GM21717 (cell line): ENCODE measurements around the gene CGNL1.

Experiments
- ATAC-seq: cut with Tn5 transposase; IDR thresholded peaks from one replicate; pipeline ENCODE4 v1.9.1; 2021; ENCODE audit warnings: mild to moderate bottlenecking, moderate library complexity; ENCODE audit not compliant: unreplicated experiment

The CGNL1 gene

GRCh38 chr15:57559875-57560274, 183.6 kb downstream of the CGNL1 start:
- no peak for ATAC-seq

- ATAC-seq: peak; percentile 76
Observed at GRCh38 chr15:57561041-57561711, 184.9 kb downstream of the CGNL1 start.

GRCh38 chr15:57562196-57562769, 186.0 kb downstream of the CGNL1 start:
- no peak for ATAC-seq

DNA sequence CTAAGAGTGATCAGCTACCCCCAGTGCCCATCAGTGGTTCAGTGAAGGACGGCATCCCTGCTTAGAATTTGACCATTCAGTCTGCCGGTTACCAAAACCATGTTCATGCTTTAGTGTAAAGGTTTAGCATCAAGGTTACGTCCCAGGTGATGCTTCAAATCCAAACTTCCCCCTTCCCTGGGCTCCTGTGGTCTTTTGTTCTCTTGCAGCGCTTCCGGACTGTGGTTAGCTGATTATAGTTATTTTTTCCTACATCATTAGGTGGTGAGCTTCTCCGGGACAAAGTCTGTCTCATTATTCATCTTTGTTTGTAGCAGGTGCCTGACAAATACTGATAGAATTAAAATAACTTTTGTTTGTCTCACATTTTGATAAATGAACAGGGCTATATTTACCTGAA, 187.1 kb downstream of the CGNL1 start:
- ATAC-seq: no peak

- no peak for ATAC-seq
Observed at GRCh38 chr15:57565311-57565710, 189.0 kb downstream of the CGNL1 start.

DNA sequence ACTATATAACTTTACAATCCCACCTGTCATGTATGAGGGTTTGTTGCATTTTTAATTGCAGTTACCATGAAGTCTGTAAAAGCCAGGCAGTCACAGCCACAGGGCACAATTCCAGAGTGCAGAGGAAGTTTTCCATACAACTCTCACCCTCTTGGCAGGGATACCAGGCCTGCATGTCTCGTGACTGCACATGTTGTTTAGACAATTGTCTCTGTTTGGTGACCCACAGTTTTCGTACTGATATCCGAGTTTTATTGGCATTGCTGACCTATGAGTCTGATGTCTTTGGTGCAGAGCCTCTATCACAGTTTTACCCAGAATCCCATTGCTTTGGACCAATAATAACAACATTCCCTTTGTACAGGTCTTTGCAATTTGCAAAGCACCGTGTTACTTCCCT, 190.5 kb downstream of the CGNL1 start:
- ATAC-seq: no peak

- ATAC-seq: no peak
Observed at GRCh38 chr15:57567891-57568290, 191.6 kb downstream of the CGNL1 start.

DNA sequence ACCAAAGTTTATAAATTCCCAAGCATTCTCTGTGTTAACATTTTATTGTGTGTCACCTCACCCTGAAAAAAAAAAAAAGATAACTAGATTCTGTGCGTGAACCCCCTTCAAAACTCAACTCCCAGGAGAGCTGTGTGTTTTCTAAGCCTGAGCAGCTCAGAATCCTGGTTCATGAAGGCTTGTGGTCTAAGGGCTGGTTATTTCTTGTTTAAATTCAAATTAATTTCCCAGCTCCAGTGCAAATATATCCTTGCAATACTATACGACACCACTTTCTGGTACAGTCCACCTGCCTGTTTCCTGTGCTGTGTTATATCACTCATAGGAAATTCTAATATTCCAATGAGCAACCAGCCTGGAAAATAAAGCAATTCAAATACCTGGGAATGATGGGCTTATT, 192.0 kb downstream of the CGNL1 start:
- no peak for ATAC-seq

DNA sequence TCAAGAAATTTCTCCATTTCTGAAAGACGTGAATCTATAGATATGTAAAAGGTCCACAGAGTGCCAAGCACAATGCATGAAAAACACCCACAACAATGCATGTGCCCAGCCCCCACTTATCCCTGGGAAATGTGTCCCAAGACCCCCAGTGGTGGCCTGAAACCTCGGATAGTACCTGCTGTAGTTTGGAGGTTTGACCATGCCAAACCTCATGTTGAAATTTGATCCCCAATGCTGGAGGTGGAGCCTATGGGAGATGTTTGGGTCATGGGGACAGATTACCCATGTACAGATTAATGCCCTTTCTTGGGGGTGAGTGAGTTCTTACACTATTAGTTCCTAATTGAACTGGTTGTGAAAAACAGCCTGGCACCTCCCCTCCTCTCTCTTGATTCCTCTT, 194.0 kb downstream of the CGNL1 start:
- no peak for ATAC-seq

GRCh38 chr15:57570994-57571393, 194.7 kb downstream of the CGNL1 start:
- ATAC-seq: no peak

GRCh38 chr15:57571725-57572124, 195.4 kb downstream of the CGNL1 start:
- no peak for ATAC-seq

- no peak for ATAC-seq
Observed at GRCh38 chr15:57572468-57572867, 196.2 kb downstream of the CGNL1 start.

GRCh38 chr15:57573151-57573550, 196.8 kb downstream of the CGNL1 start:
- ATAC-seq: no peak

GRCh38 chr15:57575363-57575762, 199.1 kb downstream of the CGNL1 start:
- no peak for ATAC-seq

DNA sequence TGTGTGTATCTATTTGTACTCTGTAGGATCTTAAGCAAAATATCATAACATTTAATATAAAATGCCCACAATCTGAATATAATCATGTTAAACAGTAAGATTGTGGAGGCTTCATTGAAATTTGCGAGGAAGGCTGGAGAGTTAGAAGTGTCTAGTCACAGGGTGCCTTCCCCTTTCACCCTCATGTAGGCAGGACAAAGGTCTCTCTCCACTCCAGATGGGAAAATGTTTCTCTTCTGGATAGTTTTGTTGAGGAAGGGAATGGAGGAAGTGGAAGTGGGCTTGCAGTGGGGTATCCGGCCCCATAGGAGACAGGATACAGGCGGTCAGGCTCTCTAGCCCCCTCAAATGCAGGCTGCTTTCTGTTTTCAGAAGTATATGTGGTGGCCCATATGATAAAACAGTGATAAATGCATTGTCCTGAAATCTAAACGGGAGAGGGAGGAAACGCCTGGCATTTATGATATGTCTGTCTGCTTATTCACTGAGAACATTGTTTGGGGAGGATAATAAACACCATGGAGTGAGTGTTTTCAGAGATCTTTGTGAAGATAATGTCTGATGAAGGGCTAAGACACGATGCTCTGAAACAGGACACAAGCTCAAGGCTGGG, 202.1 kb downstream of the CGNL1 start:
- ATAC-seq: no peak

DNA sequence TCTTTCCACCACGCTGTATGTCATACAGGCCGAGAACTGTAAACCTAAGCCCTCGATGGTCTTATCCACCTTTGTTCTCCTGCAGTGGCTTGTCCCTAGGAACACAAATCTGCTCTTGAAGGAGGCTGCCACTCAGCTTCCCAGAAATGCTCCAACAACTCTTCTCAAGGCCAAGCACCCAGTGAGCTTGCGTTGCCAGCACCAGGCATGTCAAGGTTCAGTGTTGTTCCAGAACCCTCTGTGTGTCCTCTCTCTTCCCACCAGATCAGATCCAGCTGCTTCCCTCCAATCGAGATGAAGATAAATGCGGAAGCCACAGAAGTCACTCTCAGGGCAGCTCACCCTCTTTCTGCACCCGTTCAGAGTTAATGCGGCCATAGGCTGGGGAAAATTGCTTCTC, 204.1 kb downstream of the CGNL1 start:
- ATAC-seq: no peak

DNA sequence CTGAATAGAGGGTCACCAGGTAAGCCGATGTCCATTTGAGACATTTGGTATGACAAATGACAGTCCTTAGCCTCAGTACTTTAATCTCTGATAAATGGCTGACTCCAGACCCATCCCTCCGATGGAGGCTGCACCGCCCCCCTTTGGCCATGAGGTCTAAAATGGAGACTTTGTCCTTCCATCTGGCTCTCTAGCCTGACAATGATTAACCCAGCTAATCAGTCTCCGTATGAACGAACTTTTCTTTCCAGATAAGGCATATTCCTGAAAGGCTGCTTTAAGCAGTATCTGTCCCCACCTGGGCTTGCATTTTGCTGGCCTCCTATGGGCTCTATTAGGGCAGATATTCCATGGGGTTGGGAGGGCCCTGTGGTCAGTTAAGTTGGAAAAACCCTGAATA, 204.6 kb downstream of the CGNL1 start:
- no peak for ATAC-seq

DNA sequence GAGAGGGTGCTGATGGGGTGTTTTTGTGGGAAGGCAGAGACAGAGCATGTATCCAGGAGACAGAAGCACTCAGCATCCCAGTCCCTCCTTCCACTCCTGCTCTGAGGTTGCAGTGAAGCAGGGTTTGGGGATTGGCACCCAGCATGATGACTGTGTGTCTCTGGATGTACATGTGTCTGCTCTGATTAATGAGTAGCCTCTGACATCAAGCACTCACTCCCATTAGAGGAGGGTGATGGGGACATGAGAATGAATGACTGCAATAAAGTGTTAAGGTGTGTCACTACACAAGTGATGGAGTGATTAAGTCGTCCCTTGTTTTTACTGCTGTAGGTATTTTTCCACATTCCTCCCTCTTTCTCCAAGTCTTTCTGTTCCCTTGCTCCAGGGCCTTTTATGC, 205.8 kb downstream of the CGNL1 start:
- no peak for ATAC-seq

DNA sequence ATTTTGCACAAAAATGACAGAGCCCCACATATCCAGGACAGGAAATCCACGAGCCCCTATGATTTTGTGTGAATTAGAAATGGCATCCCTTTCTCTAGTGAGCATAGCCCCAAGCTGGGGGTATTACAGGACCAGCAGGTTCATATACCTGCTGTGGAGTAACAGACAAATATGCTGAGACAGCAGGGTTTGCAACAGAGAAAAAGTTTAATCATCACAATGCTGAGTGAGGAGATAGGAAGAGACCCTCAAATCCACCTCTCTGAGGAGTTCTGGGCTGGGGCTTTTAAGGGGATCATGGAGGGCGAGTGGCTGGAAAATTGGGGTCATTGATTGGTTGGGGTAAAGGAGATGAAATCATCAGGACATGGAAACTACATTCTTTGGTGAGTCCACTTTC, 207.0 kb downstream of the CGNL1 start:
- no peak for ATAC-seq

- no peak for ATAC-seq
Observed at GRCh38 chr15:57583720-57584119, 207.4 kb downstream of the CGNL1 start.

DNA sequence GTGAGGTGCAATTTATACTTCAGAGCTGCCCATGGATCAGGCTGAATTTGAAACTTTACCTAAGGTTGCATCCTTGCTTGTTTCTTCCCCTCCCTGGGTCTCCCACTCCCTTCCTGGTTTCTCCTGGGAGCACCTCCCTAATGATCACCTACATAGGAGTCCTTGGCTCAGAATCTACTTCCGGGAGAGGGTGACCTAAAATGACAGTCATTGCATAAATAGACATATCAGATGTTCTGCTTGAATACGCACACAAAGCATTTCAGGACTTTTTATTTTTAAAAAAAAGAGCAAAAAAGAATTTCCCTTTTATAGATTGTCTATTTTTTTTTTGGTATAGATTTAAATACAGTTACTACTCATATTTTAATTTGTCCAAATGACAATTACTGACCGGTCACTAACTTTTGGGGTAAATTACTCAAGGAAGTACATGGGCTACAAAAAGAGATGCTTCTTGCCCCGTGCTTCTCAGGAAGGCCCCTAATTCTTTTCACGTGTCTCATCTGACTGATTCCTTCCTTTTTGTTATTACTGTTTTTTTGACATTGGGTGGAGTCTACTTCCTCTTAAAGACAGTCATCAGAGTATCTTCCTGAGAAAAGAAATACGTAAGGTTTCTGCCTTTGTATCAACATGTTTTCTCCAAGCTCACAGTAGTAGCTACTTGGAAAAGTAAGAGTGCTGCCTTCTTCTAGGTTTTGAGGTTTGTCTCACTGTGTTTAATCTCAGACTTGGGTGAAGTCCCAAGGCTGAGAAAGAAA, 210.5 kb downstream of the CGNL1 start:
- no peak for ATAC-seq

- ATAC-seq: no peak
Observed at GRCh38 chr15:57589281-57589680, 213.0 kb downstream of the CGNL1 start.
